NCI-H2227 (cell line): ENCODE results near the gene NRIP3.

ENCODE experiments used
- DNase-seq: peaks from one replicate; lab custom pipeline; 2025; ENCODE audit not compliant: unreplicated experiment; lab: John Stamatoyannopoulos, UW

Gene NRIP3

GRCh38 chr11:9003573-9004182, at the start of gene NRIP3:
Gene NRIP3, minus strand, starts transcription at chr11:9004001. Its CDS starts 66 bp downstream, at chr11:9003935.
- peak; percentile 93 for DNase-seq

- no peak for DNase-seq
These were observed 48.5 kb upstream of the NRIP3 start for GRCh38 chr11:9052316-9052715.

GRCh38 chr11:9049959-9050358, 46.2 kb upstream of the NRIP3 start:
- no peak for DNase-seq

- DNase-seq = no peak
These were observed 44.2 kb upstream of the NRIP3 start for GRCh38 chr11:9047964-9048523.

- DNase-seq = no peak
These were observed 42.7 kb upstream of the NRIP3 start for GRCh38 chr11:9046481-9046880.

GRCh38 chr11:9042488-9042887, 38.7 kb upstream of the NRIP3 start:
- DNase-seq = no peak

GRCh38 chr11:9041747-9042146, 37.9 kb upstream of the NRIP3 start:
- no peak for DNase-seq

GRCh38 chr11:9040410-9040809, 36.6 kb upstream of the NRIP3 start:
- DNase-seq = no peak

- DNase-seq = no peak
These were observed 36.1 kb upstream of the NRIP3 start for GRCh38 chr11:9039863-9040262.

- no peak for DNase-seq
These were observed 35.4 kb upstream of the NRIP3 start for GRCh38 chr11:9039198-9039597.

- no peak for DNase-seq
These were observed 34.7 kb upstream of the NRIP3 start for GRCh38 chr11:9038541-9038940.

- no peak for DNase-seq
These were observed 34.2 kb upstream of the NRIP3 start for GRCh38 chr11:9037963-9038362.

GRCh38 chr11:9037046-9037780, 33.4 kb upstream of the NRIP3 start:
- no peak for DNase-seq

GRCh38 chr11:9030601-9031000, 26.8 kb upstream of the NRIP3 start:
- DNase-seq = no peak

GRCh38 chr11:9029422-9029821, 25.6 kb upstream of the NRIP3 start:
- DNase-seq = no peak

GRCh38 chr11:9028581-9028980, 24.8 kb upstream of the NRIP3 start:
- DNase-seq = no peak

- no peak for DNase-seq
These were observed 21.5 kb upstream of the NRIP3 start for GRCh38 chr11:9025101-9025850.

- no peak for DNase-seq
These were observed 19.3 kb upstream of the NRIP3 start for GRCh38 chr11:9022961-9023680.

- no peak for DNase-seq
These were observed 17.1 kb upstream of the NRIP3 start for GRCh38 chr11:9020916-9021315.

GRCh38 chr11:9019861-9020260, 16.1 kb upstream of the NRIP3 start:
- DNase-seq = no peak

GRCh38 chr11:9017773-9018172, 14.0 kb upstream of the NRIP3 start:
- no peak for DNase-seq
